Panc1 (cell line): ENCODE data around the gene VWDE. TPM values are rescaled to one million over a fixed set of nuclear protein-coding genes. Genes with fewer than 3 reads are reported as not detected.

ENCODE experiments used
- ATAC-seq: fragments of 200-7000 bp; cut with Tn5 transposase; 2 replicates; pipeline ENCODE4 v1.9.1; 2020; ENCODE audit warnings: mild to moderate bottlenecking, moderate library complexity
- BruUV-seq: library from RNA; stranded (reverse); fragments of 400-500 nt; replicated peaks from 2 replicates; lab custom pipeline; 2021; lab: Mats Ljungman, UMichigan
- CTCF ChIA-PET: fragments of 300-600 bp; sonication (Branson Sonifier 250); formaldehyde crosslinking; loops from one replicate; lab custom pipeline; 2022; ENCODE audit warnings: antibody characterized with exemption; lab: Charles Lee
- POLR2A ChIA-PET: fragments of 300-600 bp; sonication (Branson Sonifier 250); formaldehyde crosslinking; loops from one replicate; lab custom pipeline; 2022; ENCODE audit warnings: antibody characterized with exemption; lab: Charles Lee
- DNase-seq: peaks from one replicate; pipeline ENCODE4 v3.0.0-alpha.2; 2010; ENCODE audit warnings: low read depth, low spot score
- H3K27ac ChIP-seq: 2 replicates; pipeline ENCODE4 v1.5.1; 2011; ENCODE audit warnings: mild to moderate bottlenecking, low read length, inconsistent platforms
- H3K27me3 ChIP-seq: fragments of 200-500 bp; sonication (Bioruptor generic); 2 replicates; pipeline ENCODE4 v1.6.0; 2014; ENCODE audit warnings: low read length, inconsistent platforms; ENCODE audit not compliant: control insufficient read depth, insufficient read depth
- H3K36me3 ChIP-seq: fragments of 200-500 bp; sonication (Bioruptor generic); 2 replicates; pipeline ENCODE4 v1.5.1; 2014; ENCODE audit warnings: inconsistent platforms, mild to moderate bottlenecking, low read length, moderate library complexity; ENCODE audit not compliant: control insufficient read depth, insufficient read depth
- H3K4me1 ChIP-seq: 2 replicates; pipeline ENCODE4 v1.5.1; 2011; ENCODE audit warnings: inconsistent platforms, mild to moderate bottlenecking, low read length, moderate library complexity; ENCODE audit not compliant: control insufficient read depth, insufficient read depth
- H3K4me3 ChIP-seq, 2 experiments: 2 replicates each; pipeline ENCODE4 v1.5.1; 2011 to 2012; ENCODE audit warnings: low read depth in 2 of 2, low read length in 2 of 2, mild to moderate bottlenecking in 2 of 2, inconsistent platforms in 1 of 2, moderate library complexity in 1 of 2
- H3K9me3 ChIP-seq: fragments of 200-500 bp; sonication (Bioruptor generic); 2 replicates; pipeline ENCODE4 v1.5.1; 2014; ENCODE audit warnings: low read depth, mild to moderate bottlenecking, inconsistent platforms, low read length, moderate library complexity; ENCODE audit not compliant: control insufficient read depth, insufficient read depth
- CTCF ChIP-seq: fragments of 450-650 bp; IDR thresholded peaks from 2 replicates; pipeline ENCODE4 v1.5.1; 2017; ENCODE audit warnings: mild to moderate bottlenecking
- POLR2AphosphoS5 ChIP-seq: IDR thresholded peaks from 2 replicates; pipeline ENCODE4 v1.6.1; 2012; ENCODE audit warnings: mild to moderate bottlenecking, low read depth, low read length, moderate library complexity
- REST ChIP-seq, 2 experiments: IDR thresholded peaks; 2 replicates each; pipeline ENCODE4 v1.6.1; 2011 to 2012; ENCODE audit warnings: low read depth in 2 of 2, control low read depth in 1 of 2, low read length in 1 of 2, mild to moderate bottlenecking in 1 of 2, moderate library complexity in 1 of 2; ENCODE audit not compliant: insufficient read depth in 1 of 2
- SIN3A ChIP-seq: IDR thresholded peaks from 2 replicates; pipeline ENCODE4 v1.6.1; 2012; ENCODE audit warnings: low read depth, mild to moderate bottlenecking, low read length, moderate library complexity, borderline replicate concordance; ENCODE audit not compliant: insufficient read depth
- TCF7L2 ChIP-seq: IDR thresholded peaks from 2 replicates; pipeline ENCODE4 v1.6.1; 2011; ENCODE audit warnings: mild to moderate bottlenecking, low read depth, low read length, inconsistent platforms
- in situ Hi-C: cut with HindIII; loops from 2 replicates; pipeline ENCODE4 v1.10.0; 2016; ENCODE audit warnings: low sequenced_read_pairs, low pct_unique_long_range_greater_than_20kb
- intact Hi-C: fragments of 100-400 bp; cut with micrococcal nuclease; formaldehyde crosslinking; loops from one replicate; pipeline ENCODE4 v1.10.0; 2022; ENCODE audit not compliant: unreplicated experiment
- total RNA-seq: library from RNA; stranded (reverse); gene quantifications from one replicate; pipeline ENCODE4 v1.2.1, GENCODE V29; 2021; ENCODE audit not compliant: unreplicated experiment

VWDE gene
- total RNA-seq, 1 experiment from 2014 or later = 8.5 TPM

GRCh38 chr7:12289996-12290395 lies 113.7 kb downstream of the VWDE start:
- TF ChIP-seq POLR2AphosphoS5 (no peak), CTCF (no peak), REST (IDR thresholded peaks at IDR 0.05; ENCODE audit: insufficient read depth in 1 of 2, low read depth in 2 of 2, low read length in 1 of 2) (no peak), TCF7L2 (no peak), SIN3A (no peak)
- ATAC-seq = no peak
- Histone ChIP-seq H3K9me3 (peaks cover 18% of the 10 kb centered on the region), H3K36me3 (no peaks in the 10 kb centered on the region), H3K27me3 (no peaks in the 10 kb centered on the region), H3K4me1 (no peaks in the 10 kb centered on the region), H3K4me3 (no peak overlapping the region), H3K27ac (no peak overlapping the region)
- ChIA-PET CTCF (no interaction called here), POLR2A (no interaction called here)
- no TSS peak for BruUV-seq
- no peak for DNase-seq
- in situ Hi-C loops = no loop called here
- intact Hi-C loops = no loop called here

- Histone ChIP-seq H3K4me1 (no peaks in the 10 kb centered on the region), H3K9me3 (peaks cover 18% of the 10 kb centered on the region), H3K4me3 (no peak overlapping the region), H3K27ac (no peak overlapping the region), H3K27me3 (no peaks in the 10 kb centered on the region), H3K36me3 (no peaks in the 10 kb centered on the region)
- ATAC-seq (no peak), DNase-seq (no peak)
- ChIA-PET CTCF (no interaction called here), POLR2A (no interaction called here)
- in situ Hi-C loops (no loop called here), intact Hi-C loops (no loop called here)
- TF ChIP-seq POLR2AphosphoS5 (no peak), REST (IDR thresholded peaks at IDR 0.05; ENCODE audit: insufficient read depth in 1 of 2, low read depth in 2 of 2, low read length in 1 of 2) (no peak), TCF7L2 (no peak), CTCF (no peak), SIN3A (no peak)
- no TSS peak for BruUV-seq
Measured at GRCh38 chr7:12287901-12288300, 115.8 kb downstream of the VWDE start.
